ENCODE data around the gene PPP1R1C. TPM values are rescaled to one million over a fixed set of nuclear protein-coding genes. Genes with fewer than 3 reads are reported as not detected.

The PPP1R1C gene
- total and polyA plus RNA-seq, 2 of the 13 experiments (the other 11 are each of a cell fraction or from before 2014, with no cell fraction given), result 1.5 to 3.5 TPM

- Histone ChIP-seq H3K27ac (ENCODE audit: extremely low read length, insufficient read depth, low read length) (no peak overlapping the region), H4K20me1 (ENCODE audit: insufficient read depth, low read length) (no peaks in the 10 kb centered on the region), H3K27me3 (ENCODE audit: control insufficient read depth in 1 of 2, insufficient read depth in 2 of 2, low read length in 2 of 2) (no peaks in the 10 kb centered on the region), H3K9me3 (ENCODE audit: low read length) (no peaks in the 10 kb centered on the region), H3K4me1 (ENCODE audit: insufficient read depth, low read length) (no peaks in the 10 kb centered on the region), H2AFZ (ENCODE audit: low read length) (no peak overlapping the region), H3K9ac (ENCODE audit: insufficient read depth, low read depth, low read length) (no peak overlapping the region), H3K36me3 (replicated peaks in 1 of 2; ENCODE audit: control insufficient read depth in 1 of 2, insufficient read depth in 2 of 2, low read length in 2 of 2) (no peaks in the 10 kb centered on the region), H3K4me2 (ENCODE audit: low read depth, low read length) (no peak overlapping the region), H3K79me2 (ENCODE audit: insufficient read depth, low read length) (no peaks in the 10 kb centered on the region), H3K4me3 (replicated peaks in 1 of 3; ENCODE audit: insufficient read depth in 1 of 3, low read depth in 2 of 3, low read length in 3 of 3) (no peak overlapping the region)
- in situ Hi-C loops (cut with HindIII; ENCODE audit: extremely low pct_ligation_motif_present, low pct_unique_long_range_greater_than_20kb), result no loop called here
- ATAC-seq (no peak), FAIRE-seq (no peak), DNase-seq (ENCODE audit: low spot score) (no peak)
- WGBS (ENCODE audit: low lambda C conversion rate), result 23% methylated on average over 2 of the region's 2 CpGs
- ChIA-PET CTCF (ENCODE audit: low intra/inter-chr PET ratio, low total read pairs) (no interaction called here), POLR2A (no interaction called here)
- no TSS peak for BruUV-seq (replicated peaks)
- intact Hi-C loops (cut with micrococcal nuclease; ENCODE audit: unreplicated experiment), result no loop called here
- TF ChIP-seq RXRA (CRISPR knock-in tag; IDR thresholded peaks at IDR 0.05), result no peak
- TF ChIP-seq ZBTB42 (CRISPR knock-in tag; IDR thresholded peaks at IDR 0.05), result no peak
- TF ChIP-seq ZNF362 (CRISPR knock-in tag; IDR thresholded peaks at IDR 0.05; ENCODE audit: borderline replicate concordance), result no peak
- no peak for TF ChIP-seq ARHGAP35 (CRISPR knock-in tag; IDR thresholded peaks at IDR 0.05; ENCODE audit: borderline replicate concordance)
- TF ChIP-seq, protein P1, sequence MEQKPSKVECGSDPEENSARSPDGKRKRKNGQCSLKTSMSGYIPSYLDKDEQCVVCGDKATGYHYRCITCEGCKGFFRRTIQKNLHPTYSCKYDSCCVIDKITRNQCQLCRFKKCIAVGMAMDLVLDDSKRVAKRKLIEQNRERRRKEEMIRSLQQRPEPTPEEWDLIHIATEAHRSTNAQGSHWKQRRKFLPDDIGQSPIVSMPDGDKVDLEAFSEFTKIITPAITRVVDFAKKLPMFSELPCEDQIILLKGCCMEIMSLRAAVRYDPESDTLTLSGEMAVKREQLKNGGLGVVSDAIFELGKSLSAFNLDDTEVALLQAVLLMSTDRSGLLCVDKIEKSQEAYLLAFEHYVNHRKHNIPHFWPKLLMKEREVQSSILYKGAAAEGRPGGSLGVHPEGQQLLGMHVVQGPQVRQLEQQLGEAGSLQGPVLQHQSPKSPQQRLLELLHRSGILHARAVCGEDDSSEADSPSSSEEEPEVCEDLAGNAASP (CRISPR knock-in tag; IDR thresholded peaks at IDR 0.05; ENCODE audit: borderline replicate concordance), result no peak
- TF ChIP-seq ZNF510 (CRISPR knock-in tag; IDR thresholded peaks at IDR 0.05; ENCODE audit: low read depth), result no peak
- TF ChIP-seq DMAP1 (CRISPR knock-in tag; IDR thresholded peaks at IDR 0.05), result no peak
- TF ChIP-seq, protein P2, sequence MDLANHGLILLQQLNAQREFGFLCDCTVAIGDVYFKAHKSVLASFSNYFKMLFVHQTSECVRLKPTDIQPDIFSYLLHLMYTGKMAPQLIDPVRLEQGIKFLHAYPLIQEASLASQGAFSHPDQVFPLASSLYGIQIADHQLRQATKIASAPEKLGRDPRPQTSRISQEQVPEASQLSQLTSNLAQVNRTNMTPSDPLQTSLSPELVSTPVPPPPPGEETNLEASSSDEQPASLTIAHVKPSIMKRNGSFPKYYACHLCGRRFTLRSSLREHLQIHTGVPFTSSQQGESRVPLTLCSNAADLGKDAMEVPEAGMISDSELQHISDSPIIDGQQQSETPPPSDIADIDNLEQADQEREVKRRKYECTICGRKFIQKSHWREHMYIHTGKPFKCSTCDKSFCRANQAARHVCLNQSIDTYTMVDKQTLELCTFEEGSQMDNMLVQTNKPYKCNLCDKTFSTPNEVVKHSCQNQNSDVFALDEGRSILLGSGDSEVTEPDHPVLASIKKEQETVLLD (CRISPR knock-in tag; IDR thresholded peaks at IDR 0.05; ENCODE audit: low read depth), result no peak
- no peak for TF ChIP-seq PHB2 (IDR thresholded peaks at IDR 0.05; ENCODE audit: partially characterized antibody)
- no peak for TF ChIP-seq ELF1 (CRISPR knock-in tag; IDR thresholded peaks at IDR 0.05)
Measured at GRCh38 chr2:182031956-182032355, 46.3 kb downstream of the PPP1R1C start.
